Mesenchymal stem cell (in vitro differentiated cells and primary cell): ENCODE measurements around the gene TFF2.

ENCODE experiments used
- DNase-seq: peaks from one replicate; pipeline ENCODE4 v3.0.0-alpha.2; 2013
- H2AFZ ChIP-seq: one replicate; pipeline ENCODE4 v1.6.1; 2013; ENCODE audit warnings: low read depth, mild to moderate bottlenecking, control low read depth, inconsistent platforms, low read length, moderate library complexity
- H2AK5ac ChIP-seq: 2 replicates; pipeline ENCODE4 v1.6.1; 2013; ENCODE audit warnings: low read length, moderate library complexity, mild to moderate bottlenecking, inconsistent platforms; ENCODE audit not compliant: severe bottlenecking
- H2BK120ac ChIP-seq: one replicate; pipeline ENCODE4 v1.6.1; 2013; ENCODE audit warnings: low read depth, mild to moderate bottlenecking, inconsistent platforms, low read length, moderate library complexity
- H2BK12ac ChIP-seq, 2 experiments: one replicate each; pipeline ENCODE4 v1.6.1; 2013; ENCODE audit warnings: inconsistent platforms in 2 of 2, low read length in 2 of 2, mild to moderate bottlenecking in 2 of 2, moderate library complexity in 2 of 2, control low read depth in 1 of 2
- H2BK15ac ChIP-seq: one replicate; pipeline ENCODE4 v1.6.1; 2013; ENCODE audit warnings: mild to moderate bottlenecking, low read depth, inconsistent platforms; ENCODE audit not compliant: poor library complexity, severe bottlenecking
- H2BK5ac ChIP-seq: 2 replicates; pipeline ENCODE4 v1.6.1; 2013; ENCODE audit warnings: low read depth, mild to moderate bottlenecking, low read length, control low read depth, inconsistent platforms; ENCODE audit not compliant: poor library complexity, severe bottlenecking
- H3K14ac ChIP-seq, 2 experiments: one replicate each; pipeline ENCODE4 v1.6.1; 2013; ENCODE audit warnings: inconsistent platforms in 2 of 2, low read length in 2 of 2, control low read depth in 1 of 2, mild to moderate bottlenecking in 1 of 2, moderate library complexity in 1 of 2
- H3K18ac ChIP-seq, 2 experiments: one replicate each; pipeline ENCODE4 v1.6.1; 2013; ENCODE audit warnings: inconsistent platforms in 2 of 2, low read length in 2 of 2, control low read depth in 1 of 2, low read depth in 1 of 2, mild to moderate bottlenecking in 1 of 2
- H3K23ac ChIP-seq, 2 experiments: one replicate each; pipeline ENCODE4 v1.6.1; 2013; ENCODE audit warnings: inconsistent platforms in 2 of 2, low read length in 2 of 2, mild to moderate bottlenecking in 2 of 2, moderate library complexity in 2 of 2, control low read depth in 1 of 2
- H3K27ac ChIP-seq: 2 replicates; pipeline ENCODE4 v1.5.1; 2013; ENCODE audit warnings: mild to moderate bottlenecking, moderate library complexity, low read length, control low read depth, inconsistent platforms; ENCODE audit not compliant: poor library complexity, severe bottlenecking
- H3K27me3 ChIP-seq, 2 experiments: 2 replicates each; pipeline versions ENCODE4 v1.6.1 to v1.7.0; 2013; ENCODE audit warnings: low read length in 2 of 2, mild to moderate bottlenecking in 2 of 2, moderate library complexity in 2 of 2, control low read depth in 1 of 2, inconsistent platforms in 1 of 2; ENCODE audit not compliant: control insufficient read depth in 1 of 2, insufficient read depth in 1 of 2
- H3K36me3 ChIP-seq, 2 experiments: 2 replicates each; pipeline versions ENCODE4 v1.6.1 to v1.7.0; 2013; ENCODE audit warnings: low read length in 2 of 2, control low read depth in 1 of 2, inconsistent platforms in 1 of 2, low read depth in 1 of 2, mild to moderate bottlenecking in 1 of 2; ENCODE audit not compliant: insufficient read depth in 2 of 2, control insufficient read depth in 1 of 2
- H3K4ac ChIP-seq, 2 experiments: one replicate each; pipeline ENCODE4 v1.6.1; 2013; ENCODE audit warnings: inconsistent platforms in 2 of 2, low read length in 2 of 2, mild to moderate bottlenecking in 2 of 2, moderate library complexity in 2 of 2, control low read depth in 1 of 2, low read depth in 1 of 2
- H3K4me1 ChIP-seq: 2 replicates; pipeline ENCODE4 v1.6.1; 2013; ENCODE audit warnings: low read depth, low read length, control low read depth; ENCODE audit not compliant: control insufficient read depth, insufficient read depth
- H3K4me2 ChIP-seq: 2 replicates; pipeline ENCODE4 v1.6.1; 2013; ENCODE audit warnings: low read length, mild to moderate bottlenecking, inconsistent platforms; ENCODE audit not compliant: poor library complexity, severe bottlenecking
- H3K4me3 ChIP-seq, 2 experiments: 2 replicates each; pipeline versions ENCODE4 v1.5.1 to v1.7.0; 2013; ENCODE audit warnings: low read length in 2 of 2, mild to moderate bottlenecking in 2 of 2, control low read depth in 1 of 2, low read depth in 1 of 2; ENCODE audit not compliant: insufficient read depth in 1 of 2
- H3K79me1 ChIP-seq: replicated peaks from 2 replicates; pipeline ENCODE4 v1.6.1; 2013; ENCODE audit warnings: mild to moderate bottlenecking, control low read depth, low read length, inconsistent platforms; ENCODE audit not compliant: poor library complexity, severe bottlenecking
- H3K9ac ChIP-seq: 2 replicates; pipeline ENCODE4 v1.7.0; 2013; ENCODE audit warnings: mild to moderate bottlenecking, low read length, moderate library complexity
- H3K9me3 ChIP-seq: 2 replicates; pipeline ENCODE4 v1.7.0; 2013; ENCODE audit warnings: mild to moderate bottlenecking, low read length; ENCODE audit not compliant: control insufficient read depth
- H4K8ac ChIP-seq: one replicate; pipeline ENCODE4 v1.6.1; 2013; ENCODE audit warnings: inconsistent platforms, mild to moderate bottlenecking, low read length, moderate library complexity
- H4K91ac ChIP-seq: one replicate; pipeline ENCODE4 v1.6.1; 2013; ENCODE audit warnings: mild to moderate bottlenecking, low read length, inconsistent platforms
- WGBS: methylation state at CpG from one replicate; pipeline ENCODE4 v1.1.7; 2013; ENCODE audit warnings: mixed read lengths; 5-methylcytosine and 5-hydroxymethylcytosine counted together

The TFF2 gene

DNA sequence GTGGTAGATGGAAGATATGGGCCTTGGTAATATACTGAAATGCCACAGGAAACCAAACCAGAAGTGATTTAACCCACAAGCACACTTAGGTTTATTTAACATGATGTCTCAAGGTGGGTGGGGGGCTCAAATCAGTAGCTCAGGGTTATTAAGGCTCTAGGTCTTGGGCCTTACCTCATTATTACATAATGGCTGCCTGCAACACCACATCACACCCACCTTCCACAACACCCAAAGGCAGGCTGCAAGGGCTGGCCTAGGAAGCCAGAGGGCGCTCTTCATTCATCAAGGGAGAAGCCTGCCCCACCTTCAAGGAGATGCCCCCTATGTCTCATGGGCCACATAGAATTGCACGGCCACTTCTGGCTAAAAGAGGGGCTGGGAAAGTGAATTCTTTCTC lies 9.5 kb upstream of the TFF2 start:
- Histone ChIP-seq H4K8ac (no peak overlapping the region), H2AFZ (no peak overlapping the region), H2AK5ac (no peak overlapping the region), H2BK5ac (no peak overlapping the region), H3K14ac (no peak overlapping the region), H3K23ac (no peak overlapping the region), H3K79me1 (no peaks in the 10 kb centered on the region), H4K91ac (no peak overlapping the region), H2BK120ac (no peak overlapping the region), H2BK12ac (no peak overlapping the region), H3K9ac (no peak overlapping the region), H3K18ac (no peak overlapping the region), H3K36me3 (no peaks in the 10 kb centered on the region), H2BK15ac (no peak overlapping the region), H3K27ac (no peak overlapping the region), H3K27me3 (peaks cover 31 to 32% of the 10 kb centered on the region in 2 experiments), H3K9me3 (peaks cover 8% of the 10 kb centered on the region), H3K4ac (no peak overlapping the region), H3K4me1 (peaks cover 2% of the 10 kb centered on the region), H3K4me2 (no peak overlapping the region), H3K4me3 (no peak overlapping the region)
- 60% methylated on average over 2 of the region's 2 CpGs for WGBS
- DNase-seq: no peak

DNA sequence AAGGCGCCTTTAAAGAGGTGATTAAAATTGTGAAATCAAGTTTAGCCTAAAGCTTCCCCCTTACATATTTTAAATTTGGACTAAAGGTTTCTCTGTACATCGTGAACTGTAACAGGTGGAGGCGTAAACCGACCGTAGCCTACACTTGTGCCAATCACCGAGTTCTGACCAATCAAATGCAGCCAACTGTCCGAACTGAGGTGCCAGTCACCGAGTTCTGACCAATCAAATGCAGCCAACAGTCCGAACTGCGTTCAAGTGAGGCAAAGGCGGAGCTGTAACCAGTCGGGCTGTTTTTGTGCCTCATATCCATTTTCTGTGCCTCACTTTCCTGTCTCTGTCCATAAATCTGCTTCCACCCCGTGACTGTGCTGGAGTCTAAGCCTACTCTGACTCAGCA lies 8.1 kb upstream of the TFF2 start:
- no peak for DNase-seq
- no peak overlapping the region for H2BK15ac ChIP-seq
- no peak overlapping the region for H3K14ac ChIP-seq
- 78% methylated on average over 13 of the region's 13 CpGs for WGBS
- H4K8ac ChIP-seq: no peak overlapping the region
- peaks cover 13% of the 10 kb centered on the region for H3K9me3 ChIP-seq
- H2AFZ ChIP-seq: no peak overlapping the region
- H3K36me3 ChIP-seq: no peaks in the 10 kb centered on the region
- no peak overlapping the region for H4K91ac ChIP-seq
- no peak overlapping the region for H2BK12ac ChIP-seq
- H3K18ac ChIP-seq: no peak overlapping the region
- no peak overlapping the region for H3K9ac ChIP-seq
- H3K23ac ChIP-seq: no peak overlapping the region
- H3K79me1 ChIP-seq: no peaks in the 10 kb centered on the region
- H3K27me3 ChIP-seq: peaks cover 23 to 27% of the 10 kb centered on the region in 2 experiments
- H3K4me2 ChIP-seq: no peak overlapping the region
- no peak overlapping the region for H2AK5ac ChIP-seq
- no peak overlapping the region for H3K4ac ChIP-seq
- no peak overlapping the region for H2BK5ac ChIP-seq
- no peak overlapping the region for H2BK120ac ChIP-seq
- H3K4me1 ChIP-seq: peaks cover 2% of the 10 kb centered on the region
- no peak overlapping the region for H3K4me3 ChIP-seq
- no peak overlapping the region for H3K27ac ChIP-seq

DNA sequence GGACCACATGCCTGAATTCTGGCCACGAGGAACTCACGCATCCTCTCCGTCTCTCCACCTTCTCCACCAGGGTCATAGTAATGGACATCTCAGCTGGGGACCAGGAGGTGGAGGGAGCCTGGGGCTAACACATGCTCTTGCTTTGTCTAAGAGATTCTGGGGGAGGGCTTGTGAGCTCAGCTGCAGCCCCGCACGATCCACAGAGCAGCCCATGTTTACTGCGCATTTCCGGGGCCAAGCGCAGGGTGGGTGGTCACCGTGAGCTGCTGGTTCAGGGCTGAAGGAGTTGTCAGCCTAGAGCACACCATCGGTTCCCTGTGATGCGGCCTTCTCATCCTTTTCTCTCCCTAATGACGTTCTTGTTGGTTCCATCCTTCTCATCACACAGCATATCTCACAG lies 7.5 kb upstream of the TFF2 start:
- whole genome bisulfite sequencing: 86% methylated on average over 9 of the region's 12 CpGs
- H2BK12ac ChIP-seq: no peak overlapping the region
- H3K14ac ChIP-seq: no peak overlapping the region

DNA sequence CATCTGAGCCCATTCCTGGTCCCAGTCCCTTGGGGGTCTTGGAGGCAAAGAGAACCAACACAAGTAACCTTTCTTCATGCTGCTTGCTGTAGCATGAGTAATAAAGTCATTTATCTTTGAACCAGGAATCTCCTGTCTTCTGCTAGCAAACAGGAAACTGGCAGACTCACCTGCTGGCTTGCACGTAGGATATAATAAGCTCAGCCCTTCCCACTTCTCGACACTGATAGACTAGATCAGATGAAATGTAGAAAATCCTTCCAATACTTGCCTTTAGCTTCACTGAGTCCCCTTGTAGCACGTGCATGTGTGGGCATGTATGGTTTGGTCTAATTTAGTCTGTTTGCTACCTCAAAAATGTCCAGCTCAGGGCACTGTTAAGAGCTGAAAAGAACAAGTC lies 6.5 kb upstream of the TFF2 start:
- Histone ChIP-seq H3K27ac (no peak overlapping the region), H2AFZ (no peak overlapping the region), H3K4me2 (no peak overlapping the region), H3K14ac (no peak overlapping the region), H4K91ac (no peak overlapping the region), H2BK15ac (no peak overlapping the region), H3K4me3 (no peak overlapping the region), H3K23ac (no peak overlapping the region), H3K27me3 (peaks cover 17 to 19% of the 10 kb centered on the region in 2 experiments), H4K8ac (no peak overlapping the region), H3K36me3 (no peaks in the 10 kb centered on the region), H2BK120ac (no peak overlapping the region), H3K4ac (no peak overlapping the region), H3K9me3 (peaks cover 13% of the 10 kb centered on the region), H3K9ac (no peak overlapping the region), H2AK5ac (no peak overlapping the region), H2BK5ac (no peak overlapping the region), H3K18ac (no peak overlapping the region), H2BK12ac (no peak overlapping the region), H3K79me1 (no peaks in the 10 kb centered on the region), H3K4me1 (peaks cover 2% of the 10 kb centered on the region)
- DNase-seq: no peak
- 48% methylated on average over 2 of the region's 3 CpGs for WGBS

More for the DNA sequence above, 7.5 kb upstream of the TFF2 start:
- Histone ChIP-seq H3K9me3 (peaks cover 13% of the 10 kb centered on the region), H2BK120ac (no peak overlapping the region), H3K23ac (no peak overlapping the region), H3K27me3 (peaks cover 23 to 25% of the 10 kb centered on the region in 2 experiments), H2BK15ac (no peak overlapping the region), H3K4me1 (peaks cover 2% of the 10 kb centered on the region), H4K91ac (no peak overlapping the region), H4K8ac (no peak overlapping the region), H3K79me1 (no peaks in the 10 kb centered on the region), H3K36me3 (no peaks in the 10 kb centered on the region), H3K4me3 (no peak overlapping the region), H3K27ac (no peak overlapping the region), H2AFZ (no peak overlapping the region), H3K4me2 (no peak overlapping the region), H2BK5ac (no peak overlapping the region), H3K4ac (no peak overlapping the region), H3K9ac (no peak overlapping the region), H2AK5ac (no peak overlapping the region), H3K18ac (no peak overlapping the region)
- no peak for DNase-seq
